Measurements from ENCODE around the gene OSBPL9. TPM values are rescaled to one million over a fixed set of nuclear protein-coding genes. Genes with fewer than 3 reads are reported as not detected.

Gene OSBPL9
- total and polyA plus RNA-seq, 9 of the 15 experiments (the other 6 are each of a cell fraction or from before 2014, with no cell fraction given), result 43.9 to 217 (median 170) TPM

DNA sequence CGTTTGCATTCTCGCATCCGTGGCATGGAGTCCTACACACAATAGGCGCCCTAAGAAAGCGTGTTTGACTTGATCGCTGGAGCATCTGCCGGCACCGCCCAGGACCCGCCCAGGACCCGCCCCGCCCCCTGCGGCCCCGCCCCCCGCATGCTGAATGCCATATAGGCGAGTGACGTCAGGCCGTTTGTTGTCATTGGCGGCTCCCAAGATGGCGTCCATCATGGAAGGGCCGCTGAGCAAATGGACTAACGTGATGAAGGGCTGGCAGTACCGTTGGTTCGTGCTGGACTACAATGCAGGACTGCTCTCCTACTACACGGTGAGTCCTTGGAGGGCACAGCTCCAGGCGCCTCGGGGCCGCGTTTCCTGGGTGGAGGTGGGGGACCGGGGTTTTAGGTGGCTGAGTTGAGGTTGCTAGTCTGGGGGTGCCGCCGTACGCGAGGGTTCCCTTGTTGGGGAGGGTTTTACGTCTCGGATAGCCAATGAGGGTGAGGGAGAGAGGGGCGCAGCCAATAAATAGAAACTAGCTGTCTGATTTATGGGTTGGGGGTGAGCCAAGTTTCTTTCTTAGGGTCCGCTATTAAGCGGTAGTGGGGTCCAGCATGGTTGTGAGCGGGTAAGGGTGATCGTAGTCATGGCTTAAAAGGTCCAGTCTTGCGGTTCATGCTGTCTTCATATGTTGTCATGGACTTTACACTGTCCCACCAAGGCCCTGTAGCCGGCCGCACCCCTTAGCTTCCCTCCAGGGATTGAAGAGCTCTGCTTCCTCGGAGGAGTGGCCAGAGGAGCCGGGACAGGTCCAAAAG lies at the start of gene OSBPL9 (continued):
- peak; percentile 95 for TF ChIP-seq ATF7 (IDR thresholded peaks at IDR 0.05)
- TF ChIP-seq FOSL1 (tag; conservative IDR thresholded peaks at IDR 0.05), result no peak; the same call in 1 of the 2 replicates
- TF ChIP-seq MEIS2 (IDR thresholded peaks at IDR 0.05; ENCODE audit: partially characterized antibody), result peak; percentile 96
- peak; percentile 61 for TF ChIP-seq SP2 (IDR thresholded peaks at IDR 0.05; ENCODE audit: extremely low read depth, low read depth, low read length, poor library complexity, severe bottlenecking)
- peak in 1 of 2 experiments; percentile 74; a peak in 1 of 4 replicates for TF ChIP-seq RCOR1 (IDR thresholded peaks at IDR 0.05; ENCODE audit: borderline replicate concordance in 1 of 2, low read depth in 2 of 2, low read length in 2 of 2)
- TF ChIP-seq ZEB2 (IDR thresholded peaks at IDR 0.05), result 0 out of 2 replicates have a peak, but pooled peaks have one; percentile 9
- TF ChIP-seq, protein P1, sequence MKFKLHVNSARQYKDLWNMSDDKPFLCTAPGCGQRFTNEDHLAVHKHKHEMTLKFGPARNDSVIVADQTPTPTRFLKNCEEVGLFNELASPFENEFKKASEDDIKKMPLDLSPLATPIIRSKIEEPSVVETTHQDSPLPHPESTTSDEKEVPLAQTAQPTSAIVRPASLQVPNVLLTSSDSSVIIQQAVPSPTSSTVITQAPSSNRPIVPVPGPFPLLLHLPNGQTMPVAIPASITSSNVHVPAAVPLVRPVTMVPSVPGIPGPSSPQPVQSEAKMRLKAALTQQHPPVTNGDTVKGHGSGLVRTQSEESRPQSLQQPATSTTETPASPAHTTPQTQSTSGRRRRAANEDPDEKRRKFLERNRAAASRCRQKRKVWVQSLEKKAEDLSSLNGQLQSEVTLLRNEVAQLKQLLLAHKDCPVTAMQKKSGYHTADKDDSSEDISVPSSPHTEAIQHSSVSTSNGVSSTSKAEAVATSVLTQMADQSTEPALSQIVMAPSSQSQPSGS (CRISPR knock-in tag; IDR thresholded peaks at IDR 0.05), result peak; percentile 83
- TF ChIP-seq ZNF134 (CRISPR knock-in tag; conservative IDR thresholded peaks at IDR 0.05), result 0 out of 2 replicates have a peak, but pooled peaks have one; percentile 15
- TF ChIP-seq HMBOX1 (IDR thresholded peaks at IDR 0.05), result peak; percentile 48; the same call in 1 of the 2 replicates
- TF ChIP-seq RBM22 (IDR thresholded peaks at IDR 0.05; ENCODE audit: low read depth, low read length, poor library complexity, severe bottlenecking), result no peak
- TF ChIP-seq MAZ (CRISPR knock-in tag; conservative IDR thresholded peaks at IDR 0.05 in 1 of 2, IDR thresholded peaks at IDR 0.05 in 1 of 2), result peak; percentile 22 to 43; a peak in 2 of 4 replicates
- no peak for TF ChIP-seq ZNF583 (CRISPR knock-in tag; IDR thresholded peaks at IDR 0.05)
- 0 out of 2 replicates have a peak, but pooled peaks have one; percentile 30 for TF ChIP-seq ZNF609 (CRISPR knock-in tag; IDR thresholded peaks at IDR 0.05; ENCODE audit: borderline replicate concordance)
- TF ChIP-seq SUPT5H (IDR thresholded peaks at IDR 0.05), result peak; percentile 94
- TF ChIP-seq ARID4B (CRISPR knock-in tag; IDR thresholded peaks at IDR 0.05), result peak; percentile 70; the same call in 1 of the 2 replicates
